ENCODE results near the gene FAM229A.
"Not testable (repeated sequence)": the region's sequence is repeated elsewhere in the genome, so short reads cannot be mapped to it uniquely, and the experiment has no call there.

FAM229A gene

GRCh38 chr1:32355778-32356177, 6.5 kb downstream of the FAM229A start:
- not testable (repeated sequence) for H3K36me3 ChIP-seq (ENCODE audit: control insufficient read depth, low read depth, low read length); H3K9me3 ChIP-seq (ENCODE audit: control insufficient read depth, low read depth, low read length); H3K4me1 ChIP-seq (ENCODE audit: control insufficient read depth, low read depth, low read length); H3K9ac ChIP-seq (ENCODE audit: low read length); H3K4me3 ChIP-seq (ENCODE audit: low read length); H3K27ac ChIP-seq (ENCODE audit: low read length)
- H3K27me3 ChIP-seq (ENCODE audit: control insufficient read depth, insufficient read depth, low read length), result peaks cover 21% of the 10 kb centered on the region

- H3K9me3 ChIP-seq (ENCODE audit: control insufficient read depth, low read depth, low read length), result peaks cover 5% of the 10 kb centered on the region
- H3K27me3 ChIP-seq (ENCODE audit: control insufficient read depth, insufficient read depth, low read length), result peaks cover 26% of the 10 kb centered on the region
- H3K36me3 ChIP-seq (ENCODE audit: control insufficient read depth, low read depth, low read length), result no peaks in the 10 kb centered on the region
- peaks cover 4% of the 10 kb centered on the region for H3K4me1 ChIP-seq (ENCODE audit: control insufficient read depth, low read depth, low read length)
- no peak overlapping the region for H3K9ac ChIP-seq (ENCODE audit: low read length)
- no peak overlapping the region for H3K4me3 ChIP-seq (ENCODE audit: low read length)
- no peak overlapping the region for H3K27ac ChIP-seq (ENCODE audit: low read length)
Observed at GRCh38 chr1:32353886-32354570, 8.3 kb downstream of the FAM229A start.

GRCh38 chr1:32353431-32353830, 8.9 kb downstream of the FAM229A start:
- H3K27me3 ChIP-seq (ENCODE audit: control insufficient read depth, insufficient read depth, low read length), result peaks cover 25% of the 10 kb centered on the region
- H3K4me1 ChIP-seq (ENCODE audit: control insufficient read depth, low read depth, low read length), result peaks cover 4% of the 10 kb centered on the region
- H3K36me3 ChIP-seq (ENCODE audit: control insufficient read depth, low read depth, low read length), result no peaks in the 10 kb centered on the region
- no peak overlapping the region for H3K4me3 ChIP-seq (ENCODE audit: low read length)
- H3K9ac ChIP-seq (ENCODE audit: low read length), result no peak overlapping the region
- peaks cover 5% of the 10 kb centered on the region for H3K9me3 ChIP-seq (ENCODE audit: control insufficient read depth, low read depth, low read length)
- no peak overlapping the region for H3K27ac ChIP-seq (ENCODE audit: low read length)

- peaks cover 22% of the 10 kb centered on the region for H3K27me3 ChIP-seq (ENCODE audit: control insufficient read depth, insufficient read depth, low read length)
- no peak overlapping the region for H3K4me3 ChIP-seq (ENCODE audit: low read length)
- no peaks in the 10 kb centered on the region for H3K36me3 ChIP-seq (ENCODE audit: control insufficient read depth, low read depth, low read length)
- H3K27ac ChIP-seq (ENCODE audit: low read length), result no peak overlapping the region
- H3K4me1 ChIP-seq (ENCODE audit: control insufficient read depth, low read depth, low read length), result peaks cover 4% of the 10 kb centered on the region
- H3K9ac ChIP-seq (ENCODE audit: low read length), result no peak overlapping the region
- H3K9me3 ChIP-seq (ENCODE audit: control insufficient read depth, low read depth, low read length), result peaks cover 5% of the 10 kb centered on the region
Observed at GRCh38 chr1:32352831-32353383, 9.4 kb downstream of the FAM229A start.

GRCh38 chr1:32352239-32352745, 10.0 kb downstream of the FAM229A start:
- Histone ChIP-seq H3K9ac (ENCODE audit: low read length) (peak overlapping the region; percentile 61), H3K27ac (ENCODE audit: low read length) (no peak overlapping the region), H3K4me1 (ENCODE audit: control insufficient read depth, low read depth, low read length) (peaks cover 4% of the 10 kb centered on the region), H3K27me3 (ENCODE audit: control insufficient read depth, insufficient read depth, low read length) (peaks cover 22% of the 10 kb centered on the region), H3K36me3 (ENCODE audit: control insufficient read depth, low read depth, low read length) (no peaks in the 10 kb centered on the region), H3K4me3 (ENCODE audit: low read length) (peak overlapping the region; percentile 63), H3K9me3 (ENCODE audit: control insufficient read depth, low read depth, low read length) (peaks cover 5% of the 10 kb centered on the region)

- Histone ChIP-seq H3K4me3 (ENCODE audit: low read length) (peak overlapping the region; percentile 79), H3K36me3 (ENCODE audit: control insufficient read depth, low read depth, low read length) (no peaks in the 10 kb centered on the region), H3K27me3 (ENCODE audit: control insufficient read depth, insufficient read depth, low read length) (peaks cover 22% of the 10 kb centered on the region), H3K4me1 (ENCODE audit: control insufficient read depth, low read depth, low read length) (peaks cover 4% of the 10 kb centered on the region), H3K9me3 (ENCODE audit: control insufficient read depth, low read depth, low read length) (peaks cover 5% of the 10 kb centered on the region), H3K27ac (ENCODE audit: low read length) (peak overlapping the region; percentile 42), H3K9ac (ENCODE audit: low read length) (peak overlapping the region; percentile 61)
Observed at GRCh38 chr1:32351399-32352238, 10.7 kb downstream of the FAM229A start.

GRCh38 chr1:32350785-32351398, 11.4 kb downstream of the FAM229A start:
- Histone ChIP-seq H3K4me1 (ENCODE audit: control insufficient read depth, low read depth, low read length) (peaks cover 4% of the 10 kb centered on the region), H3K36me3 (ENCODE audit: control insufficient read depth, low read depth, low read length) (no peaks in the 10 kb centered on the region), H3K9me3 (ENCODE audit: control insufficient read depth, low read depth, low read length) (peaks cover 5% of the 10 kb centered on the region), H3K27ac (ENCODE audit: low read length) (peak overlapping the region; percentile 42), H3K4me3 (ENCODE audit: low read length) (peak overlapping the region; percentile 79), H3K9ac (ENCODE audit: low read length) (no peak overlapping the region), H3K27me3 (ENCODE audit: control insufficient read depth, insufficient read depth, low read length) (peaks cover 22% of the 10 kb centered on the region)

- H3K9me3 ChIP-seq (ENCODE audit: control insufficient read depth, low read depth, low read length), result peaks cover 5% of the 10 kb centered on the region
- H3K27ac ChIP-seq (ENCODE audit: low read length), result no peak overlapping the region
- no peak overlapping the region for H3K9ac ChIP-seq (ENCODE audit: low read length)
- H3K27me3 ChIP-seq (ENCODE audit: control insufficient read depth, insufficient read depth, low read length), result peaks cover 22% of the 10 kb centered on the region
- peaks cover 4% of the 10 kb centered on the region for H3K4me1 ChIP-seq (ENCODE audit: control insufficient read depth, low read depth, low read length)
- H3K36me3 ChIP-seq (ENCODE audit: control insufficient read depth, low read depth, low read length), result no peaks in the 10 kb centered on the region
- H3K4me3 ChIP-seq (ENCODE audit: low read length), result no peak overlapping the region
Observed at GRCh38 chr1:32349211-32349708, 13.0 kb downstream of the FAM229A start.

GRCh38 chr1:32346532-32347157, 15.6 kb downstream of the FAM229A start:
- Histone ChIP-seq H3K4me3 (ENCODE audit: low read length) (no peak overlapping the region), H3K4me1 (ENCODE audit: control insufficient read depth, low read depth, low read length) (no peaks in the 10 kb centered on the region), H3K27ac (ENCODE audit: low read length) (no peak overlapping the region), H3K27me3 (ENCODE audit: control insufficient read depth, insufficient read depth, low read length) (peaks cover 16% of the 10 kb centered on the region), H3K36me3 (ENCODE audit: control insufficient read depth, low read depth, low read length) (no peaks in the 10 kb centered on the region), H3K9me3 (ENCODE audit: control insufficient read depth, low read depth, low read length) (peaks cover 5% of the 10 kb centered on the region), H3K9ac (ENCODE audit: low read length) (no peak overlapping the region)

- Histone ChIP-seq H3K4me1 (ENCODE audit: control insufficient read depth, low read depth, low read length) (no peaks in the 10 kb centered on the region), H3K27me3 (ENCODE audit: control insufficient read depth, insufficient read depth, low read length) (peaks cover 11% of the 10 kb centered on the region), H3K27ac (ENCODE audit: low read length) (no peak overlapping the region), H3K9me3 (ENCODE audit: control insufficient read depth, low read depth, low read length) (no peaks in the 10 kb centered on the region), H3K4me3 (ENCODE audit: low read length) (no peak overlapping the region), H3K36me3 (ENCODE audit: control insufficient read depth, low read depth, low read length) (no peaks in the 10 kb centered on the region), H3K9ac (ENCODE audit: low read length) (no peak overlapping the region)
Observed at GRCh38 chr1:32345289-32345827, 16.9 kb downstream of the FAM229A start.

Data from iPS-18a (cell line).